HG03025 (cell line): Measurements from ENCODE around the gene BCDIN3D.
"Not testable (repeated sequence)": the region's sequence is repeated elsewhere in the genome, so short reads cannot be mapped to it uniquely, and the experiment has no call there.

Experiments
- ATAC-seq: cut with Tn5 transposase; IDR thresholded peaks from one replicate; pipeline ENCODE4 v1.9.1; 2021; ENCODE audit warnings: mild to moderate bottlenecking, moderate library complexity; ENCODE audit not compliant: unreplicated experiment, low FRiP score

Gene BCDIN3D, protein sequence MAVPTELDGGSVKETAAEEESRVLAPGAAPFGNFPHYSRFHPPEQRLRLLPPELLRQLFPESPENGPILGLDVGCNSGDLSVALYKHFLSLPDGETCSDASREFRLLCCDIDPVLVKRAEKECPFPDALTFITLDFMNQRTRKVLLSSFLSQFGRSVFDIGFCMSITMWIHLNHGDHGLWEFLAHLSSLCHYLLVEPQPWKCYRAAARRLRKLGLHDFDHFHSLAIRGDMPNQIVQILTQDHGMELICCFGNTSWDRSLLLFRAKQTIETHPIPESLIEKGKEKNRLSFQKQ

DNA sequence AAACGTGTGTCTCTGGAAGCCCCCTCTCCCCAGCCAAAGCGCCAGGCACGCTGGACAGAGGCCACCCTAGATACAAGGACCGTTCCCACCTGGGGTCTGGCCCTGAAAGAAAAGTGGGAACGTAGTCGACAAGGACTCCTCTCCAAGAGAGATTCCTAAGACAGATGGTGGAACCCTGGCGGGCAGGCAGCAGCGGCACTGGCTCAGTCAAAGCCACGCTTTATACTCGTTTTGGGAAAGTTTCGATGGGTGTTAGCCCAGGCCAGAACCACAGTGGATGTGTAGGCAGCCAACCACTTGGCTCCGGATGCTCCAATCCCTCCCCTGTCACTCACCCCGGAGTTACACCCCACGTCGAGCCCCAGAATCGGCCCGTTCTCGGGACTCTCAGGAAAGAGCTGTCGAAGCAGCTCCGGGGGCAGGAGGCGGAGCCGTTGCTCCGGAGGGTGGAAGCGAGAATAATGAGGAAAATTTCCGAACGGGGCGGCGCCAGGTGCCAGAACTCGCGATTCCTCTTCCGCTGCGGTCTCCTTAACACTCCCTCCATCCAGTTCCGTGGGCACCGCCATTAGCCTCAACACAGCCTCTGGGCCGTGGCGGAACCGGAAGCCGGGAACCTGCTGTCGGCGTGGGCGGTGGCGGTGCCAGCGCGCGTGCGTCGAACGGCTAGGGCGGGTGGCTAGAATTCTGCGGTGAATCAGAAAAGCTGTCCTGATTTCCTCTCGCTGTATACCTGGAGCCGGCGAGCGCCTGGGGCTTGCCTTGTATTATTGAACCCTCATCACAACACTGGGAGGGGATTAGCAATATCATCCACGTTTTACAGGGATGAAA, at the start of gene BCDIN3D:
Gene BCDIN3D, minus strand, starts transcription at position 588 of the 834 bp plus-strand sequence. Its CDS starts 19 bp downstream, at position 569.
- ATAC-seq, result peak; percentile 70

DNA sequence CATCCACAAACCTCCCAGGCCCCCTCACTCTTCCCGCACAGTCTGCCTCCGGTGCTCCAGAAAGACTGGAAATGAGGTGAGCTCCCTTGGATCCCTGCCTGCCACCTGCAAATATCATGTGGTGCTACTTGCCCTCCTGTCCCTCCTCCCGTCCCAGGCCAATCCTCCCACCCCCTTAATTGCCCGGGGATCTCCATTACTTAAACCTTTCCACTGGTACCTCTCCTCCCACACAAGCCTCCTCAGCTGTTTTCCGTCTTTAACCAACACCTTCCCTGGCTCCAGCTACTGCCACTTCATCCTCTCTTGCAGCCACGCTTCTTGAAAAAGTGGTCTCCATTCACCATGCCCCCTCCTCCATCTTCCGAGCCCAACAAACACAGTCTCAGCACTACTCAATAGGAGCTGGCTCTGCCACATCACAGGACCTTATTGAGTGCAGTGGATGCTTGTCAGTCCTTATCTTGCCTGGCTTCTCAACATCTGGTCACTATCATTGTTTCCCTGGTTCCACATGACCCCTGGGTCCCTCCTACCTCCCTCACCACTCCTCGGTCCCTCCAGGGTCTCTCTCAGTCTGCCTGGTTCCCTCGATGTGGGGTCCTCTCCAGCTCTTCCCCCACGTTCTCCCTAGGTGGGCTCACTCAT, 49.3 kb upstream of the BCDIN3D start:
- ATAC-seq, result no peak

DNA sequence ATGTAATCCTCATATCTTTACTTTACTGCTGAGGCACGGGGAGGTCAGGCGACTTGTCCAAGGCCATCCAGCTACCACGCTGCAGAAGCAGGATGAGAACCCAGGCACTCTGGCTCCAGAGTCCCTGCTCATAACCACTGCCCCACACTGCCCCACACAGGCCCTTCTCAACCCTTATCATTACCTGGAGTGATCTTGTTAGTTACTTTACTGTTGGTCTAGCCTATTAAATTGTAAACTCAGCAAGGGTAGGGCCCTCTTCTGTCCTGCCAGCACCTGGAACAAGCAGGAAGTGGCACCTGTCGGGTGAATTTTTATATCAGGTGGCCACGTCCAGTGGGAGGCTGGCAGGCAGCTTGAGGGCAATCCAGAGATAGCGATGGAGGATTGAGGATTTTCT, 48.6 kb upstream of the BCDIN3D start:
- no peak for ATAC-seq

DNA sequence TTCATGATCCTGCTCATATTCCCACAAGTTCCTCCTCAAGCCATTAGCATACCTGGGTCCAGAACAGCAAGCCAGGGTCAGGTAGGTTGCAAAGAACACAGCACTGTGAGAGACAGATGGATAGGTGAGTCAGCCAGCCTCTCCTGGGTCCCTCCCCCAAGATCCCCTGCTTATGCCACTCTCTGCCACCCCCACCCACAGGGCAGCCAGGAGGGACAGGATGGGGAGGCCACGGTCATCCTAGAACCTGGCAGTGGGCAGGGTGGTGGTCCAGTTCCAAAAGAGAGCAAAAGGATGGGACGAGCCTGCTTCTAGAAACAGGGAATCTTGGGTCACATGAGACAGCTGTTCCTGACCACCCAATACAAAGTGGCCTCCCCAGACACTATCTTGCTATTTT, 48.1 kb upstream of the BCDIN3D start:
- no peak for ATAC-seq

DNA sequence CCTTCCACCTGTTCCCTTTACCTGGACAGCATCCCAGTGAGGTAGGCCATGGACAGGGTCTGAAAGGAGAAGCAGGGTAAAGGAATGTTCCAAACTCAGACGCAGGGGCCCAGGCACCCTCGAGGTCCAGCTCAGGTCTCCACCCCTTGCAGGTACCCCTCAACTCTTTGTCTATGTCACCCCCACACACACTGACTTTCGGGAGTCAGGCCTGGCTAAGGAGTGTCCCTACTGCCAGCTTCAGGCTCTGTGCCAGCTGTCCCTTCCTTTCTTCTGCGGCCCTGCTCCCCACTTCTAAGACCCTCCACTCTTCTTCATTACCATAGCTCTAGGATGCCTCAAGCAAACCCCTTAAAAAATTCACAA, 47.2 kb upstream of the BCDIN3D start:
- ATAC-seq, result no peak

DNA sequence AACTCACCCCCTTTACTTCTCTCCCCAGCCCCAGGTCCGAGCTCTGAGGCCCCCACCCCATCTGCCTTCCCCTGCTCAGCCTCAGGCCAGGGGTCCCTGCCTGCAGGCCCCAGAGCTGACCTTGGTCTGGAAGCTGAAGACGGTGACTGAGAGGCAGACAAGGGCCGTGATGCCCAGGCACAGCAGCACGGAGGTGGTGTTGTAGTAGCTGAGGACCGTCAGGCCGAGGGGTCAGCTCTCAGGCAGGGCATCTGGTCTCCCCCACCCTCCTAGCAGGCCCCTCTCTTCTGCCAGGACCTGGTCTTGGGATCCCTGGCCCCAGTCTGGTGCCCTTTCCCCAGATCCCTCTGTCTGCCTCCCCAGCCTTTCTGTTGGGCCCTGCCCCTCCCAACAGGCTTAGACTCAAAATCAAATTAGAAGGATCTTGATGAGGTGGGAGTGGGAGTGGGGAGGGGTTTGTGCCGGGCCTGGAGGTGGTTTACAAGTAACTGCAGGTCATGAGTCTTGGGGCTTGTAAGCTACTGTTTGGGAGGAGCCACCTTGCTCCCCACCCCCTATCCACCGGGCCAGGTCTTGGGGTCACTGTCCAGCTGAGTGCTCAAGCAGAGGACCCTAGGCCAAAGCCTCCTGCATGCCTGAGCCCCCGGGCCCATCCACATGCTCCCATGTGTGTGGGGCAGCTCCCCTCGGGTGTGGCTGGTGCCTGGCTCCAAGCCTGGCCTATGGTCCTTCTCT, 46.6 kb upstream of the BCDIN3D start:
- no peak for ATAC-seq

DNA sequence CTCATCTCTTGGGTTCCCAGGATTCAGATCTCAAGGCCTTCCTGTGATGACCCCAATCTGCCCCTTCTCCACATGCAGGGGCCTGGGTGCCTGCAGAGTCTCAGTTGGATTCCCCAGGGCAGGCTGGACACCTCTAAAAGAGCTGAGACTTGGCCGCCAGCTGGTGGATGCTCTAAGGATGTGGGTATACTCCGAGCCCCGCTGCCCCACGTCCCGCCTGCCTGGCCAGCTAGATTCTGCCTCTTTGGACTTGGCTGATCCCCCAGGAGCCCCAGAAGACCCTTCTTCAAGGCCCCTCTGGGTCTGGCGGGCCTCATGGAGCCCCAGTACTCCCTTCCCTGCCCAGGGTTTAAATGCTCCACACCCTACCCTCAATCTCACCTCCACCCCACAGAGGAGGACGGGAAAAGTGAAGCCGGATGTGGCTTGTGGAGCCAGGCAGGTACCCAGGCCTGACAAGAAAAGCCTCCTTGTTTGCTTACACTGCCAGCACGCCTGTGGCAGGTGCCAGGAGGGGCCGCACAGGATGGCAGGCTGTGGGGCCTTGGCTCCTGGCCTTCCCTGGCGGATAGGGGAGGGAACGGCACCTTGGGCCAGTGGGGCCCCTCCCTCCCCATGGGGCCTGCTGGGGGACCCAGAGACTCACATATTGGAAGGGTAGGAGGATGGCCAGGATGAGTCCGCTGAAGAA, 45.7 kb upstream of the BCDIN3D start:
- no peak for ATAC-seq

GRCh38 chr12:49887536-49888401, 44.9 kb upstream of the BCDIN3D start:
- ATAC-seq, result no peak

- ATAC-seq, result no peak
Observed at GRCh38 chr12:49887091-49887490, 44.2 kb upstream of the BCDIN3D start.

- no peak for ATAC-seq
Observed at GRCh38 chr12:49885663-49886461, 43.0 kb upstream of the BCDIN3D start.

DNA sequence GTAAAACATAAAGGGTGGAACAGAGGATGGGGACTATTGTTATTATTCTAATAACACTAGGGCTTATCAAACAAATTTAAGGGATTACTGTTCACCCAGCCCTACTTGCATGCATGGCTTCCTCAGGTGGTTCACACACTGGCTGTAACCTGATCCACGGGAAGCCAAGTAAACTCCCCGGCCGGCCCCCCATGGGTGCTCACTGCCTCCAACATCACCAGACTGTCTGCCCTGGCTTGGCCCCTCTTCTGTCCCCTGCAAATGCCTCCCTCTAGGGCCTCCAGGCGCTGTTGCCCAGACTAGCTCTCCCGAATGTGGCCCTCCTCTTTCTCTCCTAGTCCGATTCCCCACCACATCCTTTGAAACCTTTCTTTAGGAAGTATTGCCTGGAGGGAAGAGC, 42.2 kb upstream of the BCDIN3D start:
- no peak for ATAC-seq

DNA sequence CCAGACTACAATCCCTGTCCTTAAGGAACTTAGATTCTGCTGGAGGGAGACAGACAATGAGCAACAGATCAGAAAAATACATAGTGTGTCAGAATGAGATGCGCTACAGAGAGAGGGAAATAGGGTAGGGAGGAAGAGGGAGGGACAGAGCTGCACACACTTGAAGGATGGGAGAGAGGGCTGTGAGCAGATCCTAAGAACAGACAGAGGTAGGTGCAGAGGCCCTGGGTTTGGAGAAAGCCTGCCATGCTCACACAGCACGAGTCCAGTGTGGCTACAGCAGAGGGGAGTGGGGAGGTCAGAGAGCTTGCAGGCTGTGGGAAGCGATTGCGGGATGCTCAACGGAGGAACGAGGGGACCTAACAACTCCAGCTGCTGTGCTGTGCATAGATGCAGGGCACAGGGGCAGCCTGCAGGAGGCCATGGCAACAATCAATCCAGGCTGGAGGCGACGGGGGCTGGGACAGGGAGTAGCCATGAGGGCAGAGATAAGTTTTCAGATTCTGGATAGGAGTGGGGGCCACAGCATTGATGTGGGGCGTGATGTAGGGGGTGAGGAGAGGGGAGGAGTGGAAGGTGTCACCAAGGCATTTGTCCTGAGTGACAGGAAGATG, 40.1 kb upstream of the BCDIN3D start:
- ATAC-seq, result no peak

DNA sequence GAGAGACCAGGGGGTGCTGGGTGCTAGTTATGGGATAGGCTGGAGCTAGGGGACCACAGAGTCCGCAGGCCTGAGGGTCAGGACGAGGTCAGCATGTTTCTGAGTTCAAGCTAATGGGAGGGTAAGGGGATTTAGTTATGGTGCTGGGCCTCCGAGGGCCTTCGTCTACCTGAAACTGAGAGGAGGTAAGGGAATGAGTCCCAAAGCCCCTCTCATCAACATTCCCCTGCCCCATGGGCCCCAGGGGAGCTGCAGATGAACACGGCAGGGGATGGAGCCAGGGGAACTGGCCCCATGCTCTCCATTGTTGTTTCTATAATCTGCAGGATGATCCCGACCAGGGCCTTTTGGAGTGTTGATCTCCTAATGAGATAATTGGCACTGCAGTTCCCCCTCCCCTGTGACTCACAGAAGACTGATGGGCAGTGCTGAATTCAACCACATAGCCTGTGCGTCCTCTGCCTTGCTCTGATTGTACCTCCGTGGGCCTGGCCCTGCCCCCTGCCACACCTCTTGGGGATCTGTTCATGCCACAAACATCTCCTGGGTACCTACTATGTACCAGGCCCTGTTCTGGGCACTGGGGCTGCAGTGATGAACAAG, 39.4 kb upstream of the BCDIN3D start:
- no peak for ATAC-seq

DNA sequence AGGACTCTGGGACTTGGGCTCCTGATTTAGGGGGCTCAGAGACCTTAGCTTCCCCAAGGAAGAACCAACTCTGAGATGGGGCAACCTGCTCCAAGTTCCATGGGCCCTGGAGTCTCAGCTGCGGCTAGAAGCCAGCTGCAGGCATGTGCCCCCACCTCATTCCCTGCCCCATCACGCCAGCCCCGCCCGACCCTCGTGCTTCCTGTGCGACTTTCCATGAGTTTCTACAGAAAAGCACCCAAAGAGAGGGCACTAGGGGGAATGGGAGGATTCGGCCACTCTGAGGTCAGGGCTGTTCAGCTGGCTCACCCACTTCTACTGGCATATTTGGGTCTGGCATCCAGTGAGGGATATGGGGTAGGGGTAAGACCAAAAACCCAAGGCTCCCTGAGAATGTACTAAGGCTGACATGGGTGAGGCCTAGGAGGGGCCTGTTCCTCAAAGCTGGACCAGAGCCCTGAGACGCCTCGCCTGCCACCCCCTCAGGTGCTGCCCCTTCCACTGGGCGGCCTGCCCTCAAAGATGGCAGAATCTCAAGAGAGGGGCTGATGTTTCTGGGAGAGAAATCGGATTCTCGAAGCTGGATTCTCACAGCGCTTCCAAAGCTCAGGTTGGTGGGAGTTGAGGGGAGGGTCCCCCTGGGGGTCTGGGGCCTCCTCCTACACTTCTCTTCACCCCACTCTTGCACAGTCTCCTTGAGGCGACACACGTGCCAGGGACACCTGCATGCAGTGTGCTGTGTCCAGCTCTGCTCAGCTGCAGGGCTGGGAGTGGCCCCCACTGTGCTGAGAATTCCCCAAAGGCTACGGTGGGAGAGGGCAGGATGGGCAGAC, 38.7 kb upstream of the BCDIN3D start:
- ATAC-seq, result no peak

DNA sequence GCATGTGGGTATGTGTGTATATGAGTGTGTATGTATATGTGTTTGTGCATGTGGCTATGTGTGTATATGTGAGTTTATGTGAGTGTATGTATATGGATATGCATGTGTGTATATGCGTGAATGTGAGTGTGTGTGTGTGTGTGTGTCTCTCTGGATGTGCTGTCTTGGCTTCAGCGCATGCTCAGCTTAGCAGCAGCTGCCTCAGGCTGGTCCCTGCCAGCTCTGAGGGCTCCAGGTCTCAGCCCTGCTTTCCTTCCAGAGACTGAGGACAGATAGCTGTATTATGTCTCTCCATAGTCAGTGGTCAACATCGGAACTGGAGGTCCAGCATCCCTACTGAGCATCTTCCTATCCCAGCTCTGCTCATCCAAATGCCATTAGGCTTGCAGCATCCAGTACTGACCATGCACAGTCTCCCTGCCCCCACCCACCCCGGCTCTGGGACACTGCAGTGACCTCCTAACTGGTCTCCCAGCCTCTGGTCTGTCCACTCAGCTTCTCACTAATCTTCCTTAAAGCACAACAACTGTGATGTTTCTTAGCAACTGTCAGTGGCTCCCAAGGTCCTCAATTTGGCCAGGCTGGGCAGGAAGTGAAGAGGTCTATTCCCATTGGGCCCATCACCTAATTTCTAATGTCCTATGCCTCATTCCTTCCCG, 38.0 kb upstream of the BCDIN3D start:
- no peak for ATAC-seq

DNA sequence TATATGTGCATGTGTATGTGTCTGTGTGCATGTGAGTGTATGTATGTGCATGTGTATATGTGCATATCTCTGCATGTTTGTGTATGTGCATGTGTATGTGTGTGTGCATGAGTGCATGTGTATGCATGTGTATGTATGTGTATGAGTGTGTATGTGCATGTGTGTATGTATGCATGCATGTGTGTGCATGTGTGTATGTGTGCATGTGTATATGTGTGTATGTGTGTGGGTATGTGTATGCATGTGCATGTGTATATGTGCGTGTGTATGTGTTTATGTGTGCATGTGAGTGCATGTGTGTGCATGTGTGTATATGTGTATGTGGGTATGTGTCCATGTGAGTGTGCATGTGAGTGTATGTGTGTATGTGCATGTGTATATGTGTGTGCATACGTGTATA, 36.2 kb upstream of the BCDIN3D start:
- ATAC-seq, result not testable (repeated sequence)
